Activated CD8-positive, alpha-beta memory T cell treated with anti-CD3 and anti-CD28 coated beads, Interleukin-2, amount 50 U/mL, for 24 hours (primary cell): Measurements from ENCODE around the gene FKBP1B.
"Not testable (repeated sequence)": the region's sequence is repeated elsewhere in the genome, so short reads cannot be mapped to it uniquely, and the experiment has no call there.

ENCODE experiments used
- DNase-seq: peaks from one replicate; pipeline ENCODE4 v3.0.0-alpha.2; 2020; ENCODE audit errors: extremely low read depth

FKBP1B gene

DNA sequence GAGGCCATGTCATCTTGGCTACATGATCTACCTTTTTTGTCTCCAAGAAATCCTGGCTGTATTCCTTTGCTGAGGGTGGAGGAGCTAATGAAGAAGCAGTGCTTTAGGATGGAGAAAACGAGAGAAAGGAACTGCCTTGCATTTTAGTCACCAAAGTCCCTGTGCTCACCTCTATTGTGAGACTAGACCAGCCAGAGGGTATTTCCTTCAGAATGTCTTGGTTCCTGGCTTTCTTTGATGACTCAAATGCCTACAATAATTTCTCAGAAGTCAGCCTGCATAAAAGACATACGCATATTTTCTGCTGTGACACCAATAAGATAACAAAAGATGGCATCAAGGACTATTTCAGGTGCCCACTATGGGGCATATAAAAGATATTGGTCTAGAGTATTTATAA lies 15.8 kb downstream of the FKBP1B start:
- no peak for DNase-seq

DNA sequence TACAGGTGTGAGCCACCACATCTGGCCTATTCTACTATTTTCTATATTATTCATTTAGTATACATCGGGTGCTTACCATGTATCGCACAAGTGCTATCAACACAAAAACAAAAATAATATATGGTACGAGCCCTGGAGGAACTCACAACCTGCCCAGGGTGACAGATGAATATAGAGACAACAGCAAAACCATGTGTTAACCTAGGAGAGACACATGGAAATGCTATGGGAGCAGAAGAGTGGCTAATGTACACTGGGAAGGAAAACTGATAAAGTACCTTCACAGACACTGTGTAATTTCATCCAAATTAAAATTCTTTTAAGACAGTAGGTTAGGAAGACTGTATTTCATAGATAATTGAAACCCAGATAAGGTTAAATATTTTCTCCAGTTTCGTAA lies 22.7 kb downstream of the FKBP1B start:
- DNase-seq: no peak

DNA sequence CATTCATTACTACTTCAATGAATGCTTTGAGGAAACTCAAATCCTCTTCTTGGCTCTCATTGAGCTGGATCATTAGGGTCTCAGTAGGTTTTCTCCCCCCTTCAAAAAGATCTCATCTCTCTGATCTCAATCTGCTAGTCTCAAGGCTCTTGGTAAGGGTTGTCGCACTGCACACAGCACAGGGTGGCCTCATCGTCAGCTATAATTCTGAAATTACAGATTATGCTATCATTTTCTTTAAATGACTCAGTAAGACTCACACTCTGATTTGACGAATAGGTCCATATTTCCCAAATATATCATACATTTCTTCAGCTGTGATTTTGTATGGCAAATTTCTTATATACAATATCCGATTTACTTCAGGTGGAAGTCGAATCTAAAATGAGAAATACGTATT lies 24.3 kb downstream of the FKBP1B start:
- DNase-seq: no peak

GRCh38 chr2:24075259-24075658 lies 25.7 kb downstream of the FKBP1B start:
- no peak for DNase-seq

- peak; percentile 99 for DNase-seq
Observed at GRCh38 chr2:24075915-24076848, 26.6 kb downstream of the FKBP1B start, which contains the start of gene SF3B6. Gene SF3B6 (minus strand): TSS chr2:24076326. CDS start chr2:24076229, 97 bp downstream.

GRCh38 chr2:24076849-24077534 lies 27.5 kb downstream of the FKBP1B start:
- DNase-seq: no peak

- DNase-seq: no peak
Observed at GRCh38 chr2:24077535-24077877, 28.0 kb downstream of the FKBP1B start.

GRCh38 chr2:24077879-24078278 lies 28.3 kb downstream of the FKBP1B start:
- no peak for DNase-seq

- DNase-seq: no peak
Observed at GRCh38 chr2:24080701-24081100, 31.2 kb downstream of the FKBP1B start.

DNA sequence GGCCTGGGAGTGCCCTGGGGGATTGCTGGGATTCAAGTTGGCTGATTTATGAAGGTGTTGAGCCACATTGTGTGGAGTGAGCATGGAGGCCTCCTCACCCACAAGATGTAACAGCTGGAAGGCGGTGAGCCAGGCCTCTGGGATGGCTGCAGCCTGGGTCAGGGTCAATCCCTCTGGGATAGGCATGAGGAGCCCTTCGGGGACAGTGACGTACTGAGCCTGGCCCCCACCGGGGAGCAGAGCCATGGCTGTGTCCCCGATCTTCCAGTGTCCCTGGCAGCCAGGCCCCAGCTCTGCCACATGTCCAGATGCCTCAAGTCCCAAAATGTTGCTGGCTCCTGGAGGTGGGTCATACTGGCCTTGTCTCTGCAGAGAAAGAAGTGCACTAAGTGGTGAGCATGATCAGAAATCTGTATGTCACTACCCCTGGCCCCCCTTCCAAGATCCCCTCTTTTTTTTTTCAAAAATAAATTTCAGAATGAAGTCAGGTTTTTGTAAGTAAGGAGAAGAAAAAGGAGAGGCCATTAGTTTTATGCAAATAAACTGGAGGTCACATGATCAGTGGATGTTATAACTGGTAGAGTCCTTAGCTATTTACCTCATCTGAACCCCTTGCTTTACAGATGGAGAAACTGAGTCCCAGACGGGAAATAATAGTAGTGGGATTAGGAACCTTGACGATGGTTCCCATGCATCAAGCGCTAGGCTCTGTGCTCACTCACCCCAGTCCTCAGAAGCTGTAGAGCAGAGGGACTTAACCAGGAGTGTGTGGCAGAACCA lies 33.4 kb downstream of the FKBP1B start:
- DNase-seq: no peak

DNA sequence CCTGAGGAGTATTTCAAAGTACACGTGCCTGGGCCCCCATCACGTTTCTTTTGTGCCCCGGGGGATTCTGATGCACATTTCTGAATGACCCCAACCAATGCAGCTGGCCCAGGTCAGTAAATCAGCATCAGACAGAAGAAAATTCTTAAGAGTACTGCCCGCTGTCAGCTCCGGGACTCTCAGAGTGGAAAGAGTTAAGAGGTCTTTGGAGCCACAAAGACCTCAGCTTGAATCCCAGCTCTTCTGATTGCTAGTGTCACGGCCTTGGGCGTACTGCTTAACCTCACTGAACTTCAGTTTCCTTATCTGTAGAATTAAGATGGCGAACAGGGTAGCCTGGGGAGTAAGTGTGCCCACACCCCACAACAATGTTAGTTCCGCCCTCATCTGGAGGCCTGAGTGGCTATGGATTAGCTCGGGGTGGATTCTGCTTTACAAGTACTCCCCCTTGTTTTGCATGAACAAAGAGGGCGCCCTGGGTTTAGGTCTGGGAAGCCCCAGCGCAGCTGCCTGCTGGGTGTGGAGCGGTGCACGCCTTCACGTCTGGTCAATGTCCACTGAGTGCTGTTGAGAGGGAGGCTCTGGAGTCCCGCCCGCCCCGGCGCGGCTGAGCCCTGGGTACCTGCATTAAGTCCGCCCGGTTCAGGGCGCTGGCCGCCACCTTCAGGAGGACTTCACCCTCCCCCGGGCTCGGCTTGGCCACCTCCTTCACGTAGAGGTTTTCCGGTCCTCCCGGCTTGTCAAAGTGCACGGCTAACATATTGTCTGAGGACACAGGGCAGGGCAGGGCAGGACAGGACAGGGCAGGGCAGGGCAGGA lies 34.2 kb downstream of the FKBP1B start:
- DNase-seq: no peak

GRCh38 chr2:24084386-24085199 lies 35.1 kb downstream of the FKBP1B start, which contains the start of gene TP53I3:
Gene TP53I3 (minus strand): TSS chr2:24084834. CDS start chr2:24084326, 508 bp downstream.
- no peak for DNase-seq

DNA sequence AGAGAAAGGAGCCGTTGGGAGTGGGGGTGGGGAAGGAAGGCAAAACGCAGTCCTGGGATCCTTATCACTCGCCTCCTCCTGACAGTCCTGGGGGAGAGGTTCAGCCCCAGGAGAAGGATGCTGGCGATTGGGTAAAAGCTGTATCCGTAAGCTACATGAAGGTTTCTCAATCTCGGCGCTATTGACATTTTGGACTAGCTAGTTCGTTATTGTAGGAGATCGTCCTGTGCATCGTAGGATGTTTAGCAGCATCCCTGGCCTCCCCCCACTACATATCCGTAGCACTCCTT lies 35.6 kb downstream of the FKBP1B start:
- DNase-seq: no peak

- no peak for DNase-seq
Observed at GRCh38 chr2:24086241-24086640, 36.7 kb downstream of the FKBP1B start.

DNA sequence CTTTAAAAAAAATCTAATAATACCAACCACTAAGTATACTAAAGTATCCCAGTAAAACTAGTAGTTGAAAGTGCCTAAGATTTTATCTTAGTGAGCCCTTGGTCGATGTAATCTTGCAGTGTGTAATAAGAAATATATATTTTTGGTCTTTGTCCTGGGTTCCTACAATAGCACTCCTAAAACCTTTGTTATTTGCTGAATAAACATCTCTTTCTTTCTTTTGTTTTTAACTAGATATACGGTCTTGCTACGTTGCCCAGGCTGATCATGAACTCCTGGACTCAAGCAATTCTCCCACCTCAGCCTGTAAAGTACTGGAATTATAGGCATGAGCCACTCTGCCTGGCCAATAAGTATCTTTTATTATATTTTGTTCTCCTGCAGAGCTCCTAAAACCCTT lies 37.5 kb downstream of the FKBP1B start:
- no peak for DNase-seq

DNA sequence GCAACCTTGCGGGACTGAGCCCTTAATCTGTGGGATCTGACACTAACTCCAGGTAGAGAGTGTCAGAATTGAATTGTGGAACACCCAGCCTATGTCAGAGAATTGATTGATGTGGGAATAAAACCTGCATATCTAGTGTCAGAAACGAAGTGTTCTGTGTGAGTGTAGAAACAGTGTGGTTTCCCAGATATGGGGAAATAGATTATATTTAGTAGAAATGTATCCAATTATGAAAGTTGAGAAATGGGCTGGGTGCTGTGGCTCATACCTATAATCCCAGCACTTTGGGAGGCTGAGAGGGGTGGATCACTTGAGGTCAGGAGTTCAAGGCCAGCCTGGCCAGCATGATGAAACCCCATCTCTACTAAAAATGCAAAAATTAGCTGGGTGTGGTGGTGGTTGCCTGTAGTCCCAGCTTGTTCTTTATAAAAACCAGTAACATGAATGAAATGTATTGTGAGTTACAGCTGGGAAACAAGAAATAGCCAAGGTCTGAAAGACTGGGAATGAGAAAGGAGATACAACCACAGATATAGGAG lies 39.3 kb downstream of the FKBP1B start:
- DNase-seq: no peak

GRCh38 chr2:24093270-24093669 lies 43.7 kb downstream of the FKBP1B start:
- DNase-seq: not testable (repeated sequence)

DNA sequence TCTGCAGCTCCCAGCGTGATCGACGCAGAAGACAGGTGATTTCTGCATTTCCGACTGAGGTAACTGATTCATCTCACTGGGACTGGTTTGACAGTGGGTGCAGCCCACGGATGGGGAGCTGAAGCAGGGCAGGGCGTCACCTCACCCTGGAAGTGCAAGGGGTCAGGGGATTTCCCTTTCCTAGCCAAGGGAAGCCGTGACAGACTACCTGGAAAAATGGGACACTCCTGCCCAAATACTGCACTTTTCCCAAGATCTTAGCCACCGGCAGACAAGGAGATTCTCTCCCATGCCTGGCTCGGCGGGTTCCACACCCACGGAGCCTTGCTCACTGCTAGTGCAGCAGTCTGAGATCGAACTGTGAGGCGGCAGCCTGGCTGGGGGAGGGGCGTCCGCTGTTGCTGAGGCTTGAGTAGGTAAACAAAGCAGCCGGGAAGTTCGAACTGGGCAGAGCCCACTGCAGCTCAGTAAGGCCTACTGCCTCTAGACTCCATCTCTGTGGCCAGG lies 45.7 kb downstream of the FKBP1B start:
- not testable (repeated sequence) for DNase-seq

- not testable (repeated sequence) for DNase-seq
Observed at GRCh38 chr2:24100732-24101131, 51.2 kb downstream of the FKBP1B start.

- no peak for DNase-seq
Observed at GRCh38 chr2:24101992-24102391, 52.5 kb downstream of the FKBP1B start.
